H1 (cell line): ENCODE data around the gene MEX3C. TPM values are rescaled to one million over a fixed set of nuclear protein-coding genes. Genes with fewer than 3 reads are reported as not detected.
A peak's percentile ranks its signal among the peaks of the same experiment; 100 is the strongest.

Experiments
- ASH2L ChIP-seq: fragments of 200-600, 300-600 bp; sonication (generic); IDR thresholded peaks from one replicate; pipeline ENCODE4 v1.7.1; 2017; ENCODE audit warnings: low read length
- CBX8 ChIP-seq: fragments of 300-800, 300-1000 bp; sonication (generic); IDR thresholded peaks from 2 replicates; pipeline ENCODE4 v1.7.1; 2016; ENCODE audit warnings: low read depth, low read length, borderline replicate concordance
- CHD2 ChIP-seq: IDR thresholded peaks from 2 replicates; pipeline ENCODE4 v1.6.1; 2012; ENCODE audit warnings: low read length, improper control_type of control experiment
- CREB1 ChIP-seq: IDR thresholded peaks from 2 replicates; pipeline ENCODE4 v1.6.1; 2012; ENCODE audit warnings: inconsistent platforms
- EGR1 ChIP-seq: IDR thresholded peaks from 2 replicates; pipeline ENCODE4 v1.6.1; 2011; ENCODE audit warnings: low read depth, low read length, borderline replicate concordance
- EZH2 ChIP-seq: fragments of 200-600 bp; sonication (generic); IDR thresholded peaks from 2 replicates; pipeline ENCODE4 v1.7.1; 2012; ENCODE audit warnings: low read depth, mild to moderate bottlenecking, moderate library complexity, low read length, inconsistent platforms; ENCODE audit not compliant: severe bottlenecking
- FOSL1 ChIP-seq: IDR thresholded peaks from 2 replicates; pipeline ENCODE4 v1.6.1; 2011; ENCODE audit warnings: mild to moderate bottlenecking, low read depth, low read length, moderate library complexity; ENCODE audit not compliant: insufficient read depth
- HDAC2 ChIP-seq, 2 experiments: fragments of 300-600 bp in 1 of 2; sonication (generic) in 1 of 2; IDR thresholded peaks; 2 replicates each; pipeline ENCODE4 v1.6.1; 2011 to 2012; ENCODE audit warnings: low read depth in 2 of 2, low read length in 2 of 2, mild to moderate bottlenecking in 2 of 2, moderate library complexity in 2 of 2, borderline replicate concordance in 1 of 2, inconsistent platforms in 1 of 2
- HDAC6 ChIP-seq: IDR thresholded peaks from one replicate; pipeline ENCODE4 v1.7.1; 2012; ENCODE audit warnings: low read depth, mild to moderate bottlenecking, inconsistent platforms, low read length, moderate library complexity
- JUN ChIP-seq: IDR thresholded peaks from 2 replicates; pipeline ENCODE4 v1.6.1; 2011; ENCODE audit warnings: low read depth, mild to moderate bottlenecking, improper control_type of control experiment, low read length
- JUND ChIP-seq: IDR thresholded peaks from 2 replicates; pipeline ENCODE4 v1.6.1; 2011; ENCODE audit warnings: mild to moderate bottlenecking, improper control_type of control experiment, low read length
- NRF1 ChIP-seq: IDR thresholded peaks from 2 replicates; pipeline ENCODE4 v1.6.1; 2011; ENCODE audit warnings: mild to moderate bottlenecking, low read depth, low read length, improper control_type of control experiment
- PHF8 ChIP-seq: fragments of 200-600 bp; sonication (generic); conservative IDR thresholded peaks from 2 replicates; pipeline ENCODE4 v1.7.1; 2012; ENCODE audit warnings: low read depth, mild to moderate bottlenecking, inconsistent platforms, low read length, moderate library complexity
- POLR2AphosphoS5 ChIP-seq: IDR thresholded peaks from 2 replicates; pipeline ENCODE4 v1.6.1; 2011; ENCODE audit warnings: low read depth, low read length
- POU5F1 ChIP-seq: IDR thresholded peaks from 2 replicates; pipeline ENCODE4 v1.6.1; 2011; ENCODE audit warnings: low read depth, mild to moderate bottlenecking, low read length, moderate library complexity
- RBBP5 ChIP-seq: IDR thresholded peaks from 2 replicates; pipeline ENCODE4 v1.7.1; 2012; ENCODE audit warnings: low read depth, mild to moderate bottlenecking, inconsistent platforms, low read length, moderate library complexity, borderline replicate concordance
- SIRT6 ChIP-seq: IDR thresholded peaks from one replicate; pipeline ENCODE4 v1.7.1; 2012; ENCODE audit warnings: low read length, inconsistent platforms
- SIX5 ChIP-seq: IDR thresholded peaks from 2 replicates; pipeline ENCODE4 v1.6.1; 2011; ENCODE audit warnings: mild to moderate bottlenecking, low read depth, low read length
- SP1 ChIP-seq: IDR thresholded peaks from 2 replicates; pipeline ENCODE4 v1.6.1; 2011; ENCODE audit warnings: low read depth, low read length
- TAF1 ChIP-seq: IDR thresholded peaks from 2 replicates; pipeline ENCODE4 v1.6.1; 2011; ENCODE audit warnings: mild to moderate bottlenecking, low read depth, low read length
- TAF7 ChIP-seq: optimal IDR thresholded peaks from 2 replicates; pipeline ENCODE3; 2011; ENCODE audit warnings: low read depth, mild to moderate bottlenecking, inconsistent platforms, low read length, moderate library complexity, borderline replicate concordance
- TEAD4 ChIP-seq: IDR thresholded peaks from 2 replicates; pipeline ENCODE4 v1.6.1; 2012; ENCODE audit warnings: low read depth, low read length, inconsistent platforms, mixed read lengths
- polyA plus RNA-seq, 7 experiments: library from polyadenylated mRNA; depleted of rRNA in 3 of 7; stranded (reverse) in 5 of 7; unstranded in 2 of 7; fragments of >200 nt in 5 of 7; fragments of 200-250 nt in 2 of 7; gene quantifications; 1 replicate in 5 of 7; 2 replicates in 1 of 7; 4 replicates in 1 of 7; pipeline versions ENCODE4 v1.2.1 to v1.2.3, GENCODE V29; 2011 to 2013; ENCODE audit warnings: missing spikeins in 2 of 7, mixed read lengths in 2 of 7
- total RNA-seq: library from RNA; stranded (reverse); fragmentation: NEBNext Ultra II Directional; extraction: Animal tissue kit (Norgen Biotek cat#: 25700); gene quantifications from 2 replicates; pipeline ENCODE4 v1.2.1, GENCODE V29; 2021
- TF ChIP-seq, protein P1 (sequence below): IDR thresholded peaks from 2 replicates; pipeline ENCODE4 v1.6.1; 2011; ENCODE audit warnings: low read length, improper control_type of control experiment
- TF ChIP-seq, protein P2 (sequence below): IDR thresholded peaks from 2 replicates; pipeline ENCODE4 v1.6.1; 2011; ENCODE audit warnings: low read depth, mild to moderate bottlenecking, low read length; ENCODE audit not compliant: insufficient read depth

Gene MEX3C
- total and polyA plus RNA-seq, 2 of the 8 experiments (the other 6 are each of a cell fraction or from before 2014, with no cell fraction given): 48.2 to 103 TPM

DNA sequence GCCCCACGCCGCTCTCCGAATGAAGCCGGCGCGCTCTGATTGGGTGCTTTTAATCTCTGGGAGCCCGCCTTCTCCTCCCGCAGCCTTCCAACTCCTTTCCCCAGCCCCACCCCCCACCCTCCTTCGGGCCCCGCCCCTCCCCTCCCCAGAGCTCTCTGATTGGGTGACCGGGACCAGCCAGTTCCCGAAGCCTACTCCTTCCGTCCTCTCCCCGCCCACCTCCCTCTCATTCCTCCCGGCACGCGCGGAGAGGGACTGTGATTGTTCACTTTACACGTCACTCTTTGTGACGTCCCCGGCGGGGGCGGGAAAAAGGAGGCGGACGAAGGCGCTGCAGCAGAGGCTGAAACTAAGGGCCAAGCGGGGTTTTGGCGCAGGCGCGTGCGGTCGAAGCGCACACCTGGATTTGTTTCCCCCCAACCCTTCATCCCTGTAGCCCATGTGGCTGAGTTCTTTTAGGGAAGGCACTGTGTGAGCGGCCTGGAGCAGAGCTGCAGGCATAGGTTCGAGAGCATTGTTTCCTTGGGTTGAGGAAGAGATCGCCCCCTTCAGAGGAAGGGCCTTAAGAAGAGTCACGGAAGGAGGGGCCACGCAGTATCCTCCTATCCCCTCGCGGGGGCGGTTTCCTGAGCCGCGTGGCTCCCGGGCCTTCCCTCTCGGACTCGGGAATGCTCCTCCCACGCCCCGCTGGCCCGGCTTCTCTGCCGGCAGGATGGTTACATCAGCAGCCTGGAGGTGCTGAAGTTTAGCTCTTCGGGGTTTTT is at the start of gene MEX3C (continued):
- TF ChIP-seq FOSL1 (no peak), CHD2 (peak; percentile 80), EZH2 (no peak), CBX8 (no peak), HDAC2 (IDR thresholded peaks at IDR 0.05; ENCODE audit: borderline replicate concordance in 1 of 2, low read depth in 2 of 2, low read length in 2 of 2) (peak; percentile 67 to 68; a peak in 2 of 4 replicates), SP1 (peak; percentile 89), SIRT6 (no peak), NRF1 (peak; percentile 60), RBBP5 (peak; percentile 39; the same call in 1 of the 2 replicates), JUND (no peak), POU5F1 (no peak), JUN (no peak), EGR1 (peak; percentile 91), CREB1 (peak; percentile 93), ASH2L (peak; percentile 71), POLR2AphosphoS5 (peak; percentile 94), TEAD4 (0 out of 2 replicates have a peak, but pooled peaks have one; percentile 20), HDAC6 (no peak), SIX5 (no peak), TAF1 (peak; percentile 88), PHF8 (peak; percentile 59), TAF7 (peak; percentile 90)
- TF ChIP-seq, protein P1, sequence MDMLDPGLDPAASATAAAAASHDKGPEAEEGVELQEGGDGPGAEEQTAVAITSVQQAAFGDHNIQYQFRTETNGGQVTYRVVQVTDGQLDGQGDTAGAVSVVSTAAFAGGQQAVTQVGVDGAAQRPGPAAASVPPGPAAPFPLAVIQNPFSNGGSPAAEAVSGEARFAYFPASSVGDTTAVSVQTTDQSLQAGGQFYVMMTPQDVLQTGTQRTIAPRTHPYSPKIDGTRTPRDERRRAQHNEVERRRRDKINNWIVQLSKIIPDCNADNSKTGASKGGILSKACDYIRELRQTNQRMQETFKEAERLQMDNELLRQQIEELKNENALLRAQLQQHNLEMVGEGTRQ: 0 out of 2 replicates have a peak, but pooled peaks have one; percentile 23
- TF ChIP-seq, protein P2, sequence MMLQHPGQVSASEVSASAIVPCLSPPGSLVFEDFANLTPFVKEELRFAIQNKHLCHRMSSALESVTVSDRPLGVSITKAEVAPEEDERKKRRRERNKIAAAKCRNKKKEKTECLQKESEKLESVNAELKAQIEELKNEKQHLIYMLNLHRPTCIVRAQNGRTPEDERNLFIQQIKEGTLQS: no peak
